KOPT-K1 (cell line): ENCODE data around the gene TDRD12.
"Not testable (repeated sequence)": the region's sequence is repeated elsewhere in the genome, so short reads cannot be mapped to it uniquely, and the experiment has no call there.

ENCODE experiments used
- H3K27ac ChIP-seq: fragments of 200-600 bp; sonication (generic); 2 replicates; pipeline ENCODE4 v1.5.1; 2016; ENCODE audit warnings: antibody characterized with exemption, mild to moderate bottlenecking, low read depth, low read length; ENCODE audit not compliant: poor library complexity, severe bottlenecking
- H3K36me3 ChIP-seq: fragments of 200-600 bp; sonication (generic); 2 replicates; pipeline ENCODE4 v1.5.1; 2017; ENCODE audit warnings: antibody characterized with exemption, mild to moderate bottlenecking, low read length, moderate library complexity; ENCODE audit not compliant: insufficient read depth
- H3K9me3 ChIP-seq: fragments of 200-600 bp; sonication (generic); 2 replicates; pipeline ENCODE4 v1.5.1; 2017; ENCODE audit warnings: antibody characterized with exemption, low read length, mild to moderate bottlenecking; ENCODE audit not compliant: insufficient read depth, poor library complexity, severe bottlenecking

Gene TDRD12

DNA sequence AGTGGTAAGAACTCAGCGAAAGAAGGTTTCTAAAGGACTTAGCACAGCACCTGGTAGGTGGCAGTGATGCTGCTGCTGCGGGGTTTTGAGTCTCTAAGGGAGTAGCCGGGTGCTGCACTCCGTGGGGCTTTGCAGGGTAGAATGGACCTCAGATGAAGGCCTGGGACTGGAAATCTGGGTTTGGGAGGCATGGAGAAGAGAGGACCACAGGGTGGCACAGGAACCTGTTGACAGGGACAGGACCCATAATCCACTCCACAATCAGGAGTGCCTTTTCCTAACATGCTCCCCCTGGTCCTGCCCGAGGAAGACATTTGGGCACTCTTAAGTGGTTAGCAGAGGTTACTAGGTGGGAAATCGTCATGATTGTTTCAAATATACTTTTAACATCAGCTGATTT, 29.8 kb downstream of the TDRD12 start:
- Histone ChIP-seq H3K27ac (no peak overlapping the region), H3K9me3 (peaks cover 8% of the 10 kb centered on the region), H3K36me3 (no peaks in the 10 kb centered on the region)

DNA sequence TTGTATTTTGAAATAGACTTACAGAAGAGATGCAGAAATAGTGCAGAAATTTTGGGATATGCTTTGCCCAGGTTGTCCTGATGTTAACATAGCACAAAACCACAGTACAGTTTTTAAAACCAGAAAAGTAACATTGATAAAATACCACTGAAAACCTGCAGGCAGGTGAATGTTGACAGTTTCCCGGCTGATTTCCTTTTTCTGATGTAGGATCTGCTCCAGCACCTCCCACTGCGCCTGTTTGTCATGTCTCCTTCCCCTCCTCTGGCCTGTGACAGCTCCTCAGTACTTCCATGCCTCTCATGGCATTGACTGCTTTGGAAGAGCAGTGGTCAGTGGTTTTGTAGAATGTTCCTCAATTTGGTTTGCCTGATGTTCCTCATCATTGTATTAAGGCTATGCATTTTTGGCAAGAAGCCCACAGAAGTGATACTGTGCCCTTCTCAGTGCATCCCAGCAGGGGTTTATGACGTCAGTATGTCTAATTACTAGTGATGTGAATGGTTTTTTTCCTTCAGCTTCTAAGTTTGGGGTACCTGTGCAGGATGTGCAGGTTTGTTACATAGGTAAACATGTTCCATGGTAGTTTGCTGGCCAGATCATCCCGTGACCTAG, 31.0 kb downstream of the TDRD12 start:
- Histone ChIP-seq H3K36me3 (no peaks in the 10 kb centered on the region), H3K27ac (no peak overlapping the region), H3K9me3 (peaks cover 8% of the 10 kb centered on the region)

DNA sequence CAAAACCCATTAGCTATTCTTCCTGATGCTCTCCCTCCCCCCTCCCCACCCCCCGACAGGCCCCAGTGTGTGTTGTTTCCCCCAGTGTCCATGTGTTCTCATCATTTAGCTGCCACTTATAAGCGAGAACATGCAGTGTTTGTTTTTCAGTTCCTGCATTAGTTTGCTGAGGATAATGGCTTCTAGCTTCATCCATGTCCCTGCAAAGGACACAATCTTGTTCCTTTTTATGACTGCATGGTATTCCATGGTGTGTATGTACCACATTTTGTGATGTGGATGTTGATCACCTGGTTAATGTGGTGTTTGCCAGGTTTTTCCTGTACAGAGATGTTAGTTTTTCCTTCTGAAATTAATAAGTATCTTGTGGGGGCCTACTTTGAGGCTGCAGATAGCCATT, 31.5 kb downstream of the TDRD12 start:
- H3K27ac ChIP-seq, result no peak overlapping the region
- H3K36me3 ChIP-seq, result no peaks in the 10 kb centered on the region
- peaks cover 8% of the 10 kb centered on the region for H3K9me3 ChIP-seq

DNA sequence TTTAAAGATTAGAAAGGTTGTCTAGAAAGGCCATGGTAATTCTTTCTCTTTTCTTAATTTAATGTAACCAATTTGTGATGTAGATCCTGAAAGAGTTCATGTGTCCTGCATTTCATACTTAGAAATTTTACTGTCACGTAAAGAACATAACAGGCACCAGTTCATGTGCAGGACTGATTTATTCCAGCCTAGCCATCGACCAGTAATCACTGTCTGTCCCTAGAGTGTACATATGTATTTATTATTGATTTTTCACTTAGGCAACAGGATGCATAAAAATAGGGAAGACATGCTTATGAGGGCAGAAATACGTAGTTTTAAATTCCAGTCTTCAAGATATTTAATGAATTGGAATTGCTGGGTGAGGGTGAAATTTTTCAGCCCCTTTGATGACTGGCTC, 37.6 kb downstream of the TDRD12 start:
- no peaks in the 10 kb centered on the region for H3K36me3 ChIP-seq
- H3K9me3 ChIP-seq, result peaks cover 16% of the 10 kb centered on the region
- no peak overlapping the region for H3K27ac ChIP-seq

DNA sequence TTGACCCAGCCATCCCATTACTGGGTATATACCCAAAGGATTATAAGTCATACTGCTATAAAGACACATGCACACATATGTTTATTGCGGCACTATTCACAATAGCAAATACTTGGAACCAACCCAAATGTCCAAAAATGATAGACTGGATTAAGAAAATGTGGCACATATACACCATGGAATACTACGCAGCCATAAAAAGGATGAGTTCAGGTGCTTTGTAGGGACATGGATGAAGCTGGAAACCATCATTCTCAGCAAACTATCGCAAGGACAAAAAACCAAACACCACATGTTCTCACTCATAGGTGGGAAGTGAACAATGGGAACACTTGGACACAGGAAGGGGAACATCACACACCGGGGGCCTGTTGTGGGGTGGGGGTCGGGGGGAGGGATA, 45.8 kb downstream of the TDRD12 start:
- not testable (repeated sequence) for H3K27ac ChIP-seq, H3K9me3 ChIP-seq, H3K36me3 ChIP-seq

DNA sequence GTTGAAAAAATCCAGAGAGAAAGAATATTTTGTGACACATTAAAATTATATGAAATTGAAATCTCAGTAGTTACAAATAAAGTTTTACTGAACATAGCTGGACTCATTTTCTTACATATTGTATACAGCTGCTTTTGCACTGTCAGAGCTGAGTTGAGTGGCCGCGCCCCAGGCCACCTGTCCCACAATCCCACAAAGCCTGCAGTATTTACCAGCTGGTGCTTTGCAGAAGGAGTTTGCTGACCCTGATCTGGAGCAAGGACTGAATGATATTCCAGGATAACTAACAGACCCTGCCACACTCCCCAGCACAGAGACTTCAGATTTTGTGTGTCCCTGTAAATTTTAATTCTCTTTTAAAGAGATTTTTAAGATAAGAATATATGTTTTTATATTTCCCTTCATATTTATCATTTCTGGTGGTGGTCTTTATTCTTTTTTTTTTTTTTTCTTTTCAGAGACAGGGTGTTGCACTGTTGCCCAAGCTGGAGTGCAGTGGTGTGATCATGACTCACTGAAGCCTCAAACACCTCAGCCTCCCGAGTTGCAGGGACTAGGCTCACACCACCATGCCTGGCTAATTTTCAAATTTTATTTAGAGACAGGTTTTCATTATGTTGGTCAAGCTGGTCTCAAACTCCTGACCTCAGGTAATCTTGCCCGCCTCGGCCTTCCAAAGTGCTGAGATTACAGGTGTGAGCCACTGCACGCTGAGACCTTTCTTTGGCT, 48.5 kb downstream of the TDRD12 start:
- Histone ChIP-seq H3K27ac (no peak overlapping the region), H3K36me3 (no peaks in the 10 kb centered on the region), H3K9me3 (no peaks in the 10 kb centered on the region)

DNA sequence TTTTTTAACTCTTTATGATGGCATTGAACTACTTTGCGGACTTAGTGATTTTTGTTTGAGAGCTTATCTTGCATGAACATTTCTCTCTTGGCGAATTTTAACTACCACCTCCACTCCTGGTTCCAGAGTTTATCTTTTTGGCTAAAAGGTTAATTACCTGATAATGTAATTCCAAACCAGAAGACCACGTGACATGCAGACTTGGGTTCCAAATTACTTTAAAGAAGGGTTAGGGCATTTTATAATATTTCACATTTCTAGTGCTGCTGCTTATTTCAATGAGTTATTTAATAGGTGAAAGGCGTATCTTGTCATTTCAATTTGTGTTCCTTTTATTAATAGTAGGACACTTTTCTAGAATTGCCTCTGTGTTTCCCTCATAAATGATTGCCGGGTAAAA, 52.0 kb downstream of the TDRD12 start:
- no peak overlapping the region for H3K27ac ChIP-seq
- H3K9me3 ChIP-seq, result no peaks in the 10 kb centered on the region
- no peaks in the 10 kb centered on the region for H3K36me3 ChIP-seq

DNA sequence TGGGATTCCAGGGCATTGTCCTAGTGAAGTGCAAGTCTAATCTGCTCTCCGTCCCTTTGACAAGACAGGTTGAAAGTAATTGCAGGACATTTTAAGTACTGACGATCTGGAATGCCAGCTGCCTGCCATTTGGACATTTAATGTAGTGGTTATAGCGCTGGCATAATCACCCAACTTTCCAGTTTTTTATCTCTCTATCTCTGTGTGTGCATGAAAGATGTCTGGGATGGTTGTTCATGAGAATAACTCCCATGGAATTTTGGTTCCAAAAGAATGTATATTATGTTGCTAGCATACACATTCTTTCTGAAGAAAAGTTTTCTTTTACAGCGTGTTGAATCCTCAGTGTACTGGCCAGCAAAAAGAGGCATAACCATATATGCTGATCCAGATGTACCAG, 53.6 kb downstream of the TDRD12 start:
- no peak overlapping the region for H3K27ac ChIP-seq
- no peaks in the 10 kb centered on the region for H3K36me3 ChIP-seq
- H3K9me3 ChIP-seq, result no peaks in the 10 kb centered on the region

DNA sequence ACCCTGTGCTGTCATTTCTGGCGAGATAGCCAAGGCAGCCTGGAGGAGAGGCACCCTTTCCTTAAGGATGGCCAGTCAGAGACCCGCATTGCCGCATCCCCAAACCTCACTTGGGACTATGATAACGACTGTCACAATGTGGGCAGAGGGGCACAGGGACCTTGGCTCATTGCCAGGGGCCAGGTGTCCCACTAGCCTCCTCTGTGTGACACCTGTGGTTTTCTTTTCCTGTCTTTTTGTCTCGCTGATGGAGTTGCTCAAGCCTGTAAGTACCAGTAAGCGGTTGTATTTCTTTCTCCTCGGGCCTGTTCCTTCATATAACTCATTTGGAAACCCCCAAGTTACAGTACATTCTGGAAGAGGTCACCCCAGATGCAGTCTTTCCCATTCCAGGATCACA, 59.5 kb downstream of the TDRD12 start:
- no peaks in the 10 kb centered on the region for H3K36me3 ChIP-seq
- no peak overlapping the region for H3K27ac ChIP-seq
- peaks cover 9% of the 10 kb centered on the region for H3K9me3 ChIP-seq

DNA sequence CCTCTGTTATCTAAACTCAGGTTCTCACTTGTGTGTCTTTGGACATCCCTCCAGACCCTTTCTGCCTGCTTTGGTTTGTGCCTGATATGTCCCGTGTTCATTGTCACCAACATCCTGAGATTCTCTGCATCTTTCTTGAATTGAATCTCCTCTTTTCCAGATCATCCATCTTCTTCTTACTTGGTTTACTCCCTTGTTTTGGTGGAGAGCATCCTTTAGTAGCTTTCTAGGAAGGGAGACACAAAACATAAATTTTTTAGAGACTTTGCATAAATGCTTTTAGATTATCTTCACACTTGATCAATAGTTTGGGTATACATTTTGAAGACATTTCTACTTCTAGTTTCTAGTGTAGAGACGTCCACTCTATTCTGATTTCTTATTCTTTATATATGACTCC, 61.7 kb downstream of the TDRD12 start:
- no peaks in the 10 kb centered on the region for H3K36me3 ChIP-seq
- no peak overlapping the region for H3K27ac ChIP-seq
- H3K9me3 ChIP-seq, result peaks cover 9% of the 10 kb centered on the region

DNA sequence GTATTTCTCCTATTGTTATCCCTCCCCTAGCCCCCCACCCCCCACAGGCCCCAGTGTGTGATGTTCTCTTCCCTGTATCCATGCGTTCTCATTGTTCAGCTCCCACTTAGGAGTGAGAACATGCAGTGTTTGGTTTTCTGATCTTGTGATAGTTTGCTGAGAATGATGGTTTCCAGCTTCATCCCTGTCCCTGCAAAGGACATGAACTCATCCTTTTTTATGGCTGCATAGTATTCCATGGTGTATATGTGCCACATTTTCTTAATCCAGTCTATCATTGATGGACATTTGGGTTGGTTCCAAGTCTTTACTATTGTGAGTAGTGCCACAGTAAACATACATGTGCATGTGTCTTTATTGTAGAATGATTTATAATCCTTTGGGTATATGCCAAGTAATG, 62.5 kb downstream of the TDRD12 start:
- H3K36me3 ChIP-seq, H3K27ac ChIP-seq, H3K9me3 ChIP-seq: not testable (repeated sequence)

DNA sequence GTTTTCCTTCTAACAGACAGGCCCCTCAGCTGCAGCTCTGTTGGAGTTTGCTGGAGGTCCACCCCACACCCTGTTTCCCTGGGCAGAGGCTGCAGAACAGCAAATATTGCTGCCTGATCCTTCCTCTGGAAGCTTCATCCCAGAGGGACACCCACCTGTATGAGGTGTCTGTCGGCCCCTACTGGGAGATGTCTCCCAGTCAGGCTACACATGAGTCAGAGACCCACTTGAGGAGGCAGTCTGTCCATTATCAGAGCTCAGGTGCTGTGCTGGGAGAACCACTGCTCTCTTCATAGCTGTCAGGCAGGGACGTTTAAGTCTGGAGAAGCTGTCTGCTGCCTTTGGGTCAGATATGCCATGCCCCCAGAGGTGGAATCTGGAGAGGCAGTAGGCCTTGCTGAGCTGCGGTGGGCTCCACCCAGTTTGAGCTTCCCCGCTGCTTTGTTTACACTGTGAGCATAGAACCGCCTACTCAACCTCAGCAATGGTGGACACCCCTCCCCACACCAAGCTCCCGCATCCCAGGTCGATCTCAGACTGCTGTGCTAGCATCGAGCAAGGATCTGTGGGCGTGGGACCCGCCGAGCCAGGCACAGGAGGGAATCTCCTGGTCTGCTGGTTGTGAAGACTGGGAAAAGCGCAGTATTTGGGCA, 67.7 kb downstream of the TDRD12 start:
- H3K27ac ChIP-seq, H3K36me3 ChIP-seq, H3K9me3 ChIP-seq: not testable (repeated sequence)

DNA sequence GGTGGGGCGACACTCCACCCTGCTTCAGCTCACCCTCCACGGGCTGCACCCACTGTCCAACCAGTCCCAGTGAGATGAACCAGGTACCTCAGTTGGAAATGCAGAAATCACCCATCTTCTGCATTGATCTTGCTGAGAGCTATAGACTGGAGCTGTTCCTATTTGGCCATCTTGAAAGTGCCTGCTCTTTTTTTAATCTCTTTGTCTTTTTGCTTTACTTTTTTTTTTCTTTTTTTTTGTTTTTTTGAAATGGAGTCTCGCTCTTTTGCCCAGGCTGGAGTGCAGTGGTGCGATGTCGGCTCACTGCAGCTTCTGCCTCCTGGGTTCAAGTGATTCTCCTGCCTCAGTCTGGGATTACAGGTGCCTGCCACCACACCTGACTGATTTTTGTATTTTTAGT, 68.3 kb downstream of the TDRD12 start:
- H3K9me3 ChIP-seq, H3K36me3 ChIP-seq, H3K27ac ChIP-seq: not testable (repeated sequence)

DNA sequence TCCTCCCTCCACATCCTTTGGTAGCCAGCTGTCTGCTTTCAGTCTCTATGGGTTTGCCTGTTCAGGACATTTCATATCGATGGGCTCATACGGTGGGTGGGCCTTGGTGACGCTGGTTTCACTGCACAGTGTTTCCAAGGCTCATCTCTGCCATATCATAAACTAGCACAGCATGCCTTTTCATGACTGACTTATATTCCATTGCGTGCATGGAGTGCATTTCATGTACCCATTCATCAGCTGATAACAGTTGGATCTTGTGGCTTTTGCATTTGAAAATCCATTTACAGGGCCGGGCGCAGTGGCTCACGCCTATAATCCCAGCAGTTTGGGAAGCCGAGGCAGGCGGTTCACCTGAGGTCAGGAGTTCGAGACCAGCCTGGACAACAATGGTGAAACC, 69.9 kb downstream of the TDRD12 start:
- Histone ChIP-seq H3K27ac (no peak overlapping the region), H3K9me3 (no peaks in the 10 kb centered on the region), H3K36me3 (no peaks in the 10 kb centered on the region)

DNA sequence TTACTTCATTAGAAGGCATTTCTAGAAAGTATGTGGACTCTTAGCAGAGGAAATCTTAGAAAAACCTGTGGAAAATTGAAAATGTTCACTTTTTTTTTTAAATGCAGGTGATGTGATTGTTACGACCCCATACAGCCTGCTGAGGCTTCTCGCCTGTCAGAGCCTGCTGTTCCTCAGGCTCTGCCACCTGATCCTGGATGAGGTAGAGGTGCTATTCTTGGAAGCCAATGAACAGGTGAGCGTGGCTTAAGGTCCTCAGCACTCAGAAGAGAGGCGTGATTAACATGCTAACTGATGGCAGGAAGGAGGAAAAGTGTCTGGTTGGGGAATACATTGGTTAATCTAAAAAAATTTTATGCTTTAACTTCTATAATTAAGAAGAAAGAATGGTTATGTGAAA, 78.6 kb downstream of the TDRD12 start:
- Histone ChIP-seq H3K9me3 (no peaks in the 10 kb centered on the region), H3K36me3 (no peaks in the 10 kb centered on the region), H3K27ac (no peak overlapping the region)

DNA sequence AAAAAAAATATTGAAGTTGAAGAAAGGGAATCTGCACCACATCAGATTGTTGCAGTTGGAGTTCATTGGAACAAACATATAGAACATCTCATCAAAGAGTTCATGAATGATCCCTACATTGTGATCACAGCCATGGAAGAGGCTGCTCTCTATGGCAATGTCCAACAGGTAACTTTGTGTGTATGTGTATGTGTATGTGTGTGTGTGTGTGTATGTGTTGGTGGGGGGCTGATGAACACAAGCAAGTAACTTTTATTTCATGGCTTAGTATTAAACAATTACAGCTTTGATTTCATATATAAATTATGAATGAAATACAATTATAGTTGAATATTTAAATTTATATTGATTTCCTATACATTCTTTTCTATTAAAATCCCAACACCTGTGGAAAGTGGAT, 80.6 kb downstream of the TDRD12 start:
- H3K36me3 ChIP-seq, result no peaks in the 10 kb centered on the region
- H3K9me3 ChIP-seq, result no peaks in the 10 kb centered on the region

More for the DNA sequence above, 80.6 kb downstream of the TDRD12 start:
- no peak overlapping the region for H3K27ac ChIP-seq
